ENCODE results near the gene RBFOX1. TPM values are rescaled to one million over a fixed set of nuclear protein-coding genes. Genes with fewer than 3 reads are reported as not detected.

RBFOX1 gene
- total RNA-seq, 1 donor from 2014 or later: not detected

- H3K27ac Mint-ChIP-seq: no peak overlapping the region
- H3K9me3 Mint-ChIP-seq: no peaks in the 10 kb centered on the region
- POLR2A ChIA-PET: no interaction called here
- no peaks in the 10 kb centered on the region for H3K27me3 Mint-ChIP-seq
- intact Hi-C loops (cut with micrococcal nuclease): no loop called here
- no peak for TF ChIP-seq CTCF (IDR thresholded peaks at IDR 0.05)
- H3K36me3 Mint-ChIP-seq (ENCODE audit: low read depth): no peaks in the 10 kb centered on the region
- CTCF ChIA-PET: no interaction called here
- ATAC-seq (ENCODE audit: low read depth): no peak
- no peak overlapping the region for H3K4me3 Mint-ChIP-seq
- no peak for DNase-seq
- H3K4me1 Mint-ChIP-seq: no peaks in the 10 kb centered on the region
Observed at GRCh38 chr16:7336742-7337141, 4.1 kb downstream of the RBFOX1 start.

GRCh38 chr16:7338826-7339225, 6.2 kb downstream of the RBFOX1 start:
- POLR2A ChIA-PET: no interaction called here
- H3K27ac Mint-ChIP-seq: no peak overlapping the region
- CTCF ChIA-PET: no interaction called here
- peaks cover 4% of the 10 kb centered on the region for H3K9me3 Mint-ChIP-seq
- intact Hi-C loops (cut with micrococcal nuclease): no loop called here
- no peaks in the 10 kb centered on the region for H3K4me1 Mint-ChIP-seq
- ATAC-seq (ENCODE audit: low read depth) (no peak), DNase-seq (no peak)
- no peak for TF ChIP-seq CTCF (IDR thresholded peaks at IDR 0.05)
- no peaks in the 10 kb centered on the region for H3K36me3 Mint-ChIP-seq (ENCODE audit: low read depth)
- H3K4me3 Mint-ChIP-seq: no peak overlapping the region
- H3K27me3 Mint-ChIP-seq: no peaks in the 10 kb centered on the region

- H3K36me3 Mint-ChIP-seq (ENCODE audit: low read depth): no peaks in the 10 kb centered on the region
- no peak overlapping the region for H3K27ac Mint-ChIP-seq
- intact Hi-C loops (cut with micrococcal nuclease): no loop called here
- peaks cover 4% of the 10 kb centered on the region for H3K9me3 Mint-ChIP-seq
- H3K4me3 Mint-ChIP-seq: no peak overlapping the region
- ChIA-PET POLR2A (no interaction called here), CTCF (no interaction called here)
- DNase-seq (no peak), ATAC-seq (ENCODE audit: low read depth) (no peak)
- no peak for TF ChIP-seq CTCF (IDR thresholded peaks at IDR 0.05)
- H3K4me1 Mint-ChIP-seq: no peaks in the 10 kb centered on the region
- no peaks in the 10 kb centered on the region for H3K27me3 Mint-ChIP-seq
Observed at GRCh38 chr16:7339700-7340099, 7.1 kb downstream of the RBFOX1 start.

GRCh38 chr16:7340938-7341337, 8.3 kb downstream of the RBFOX1 start:
- Mint-ChIP-seq H3K27me3 (no peaks in the 10 kb centered on the region), H3K4me3 (no peak overlapping the region), H3K4me1 (no peaks in the 10 kb centered on the region), H3K9me3 (peaks cover 4% of the 10 kb centered on the region), H3K27ac (no peak overlapping the region), H3K36me3 (ENCODE audit: low read depth) (no peaks in the 10 kb centered on the region)
- DNase-seq (no peak), ATAC-seq (ENCODE audit: low read depth) (no peak)
- no peak for TF ChIP-seq CTCF (IDR thresholded peaks at IDR 0.05)
- intact Hi-C loops (cut with micrococcal nuclease): no loop called here
- POLR2A ChIA-PET: no interaction called here
- CTCF ChIA-PET: no interaction called here

- H3K9me3 Mint-ChIP-seq: peaks cover 4% of the 10 kb centered on the region
- no peak overlapping the region for H3K4me3 Mint-ChIP-seq
- TF ChIP-seq CTCF (IDR thresholded peaks at IDR 0.05): no peak
- no peak for DNase-seq
- intact Hi-C loops (cut with micrococcal nuclease): no loop called here
- ChIA-PET POLR2A (no interaction called here), CTCF (no interaction called here)
- H3K4me1 Mint-ChIP-seq: no peaks in the 10 kb centered on the region
- no peaks in the 10 kb centered on the region for H3K36me3 Mint-ChIP-seq (ENCODE audit: low read depth)
- no peak overlapping the region for H3K27ac Mint-ChIP-seq
- no peak for ATAC-seq (ENCODE audit: low read depth)
- no peaks in the 10 kb centered on the region for H3K27me3 Mint-ChIP-seq
Observed at GRCh38 chr16:7342598-7342997, 10.0 kb downstream of the RBFOX1 start.
